ENCODE measurements around the gene MAGI3. TPM values are rescaled to one million over a fixed set of nuclear protein-coding genes. Genes with fewer than 3 reads are reported as not detected.

Gene MAGI3
- total RNA-seq, 3 donors from 2014 or later (not counting 1 experiment from before 2014, with no cell fraction given) = 0.61 to 1.6 (median 0.66) TPM

DNA sequence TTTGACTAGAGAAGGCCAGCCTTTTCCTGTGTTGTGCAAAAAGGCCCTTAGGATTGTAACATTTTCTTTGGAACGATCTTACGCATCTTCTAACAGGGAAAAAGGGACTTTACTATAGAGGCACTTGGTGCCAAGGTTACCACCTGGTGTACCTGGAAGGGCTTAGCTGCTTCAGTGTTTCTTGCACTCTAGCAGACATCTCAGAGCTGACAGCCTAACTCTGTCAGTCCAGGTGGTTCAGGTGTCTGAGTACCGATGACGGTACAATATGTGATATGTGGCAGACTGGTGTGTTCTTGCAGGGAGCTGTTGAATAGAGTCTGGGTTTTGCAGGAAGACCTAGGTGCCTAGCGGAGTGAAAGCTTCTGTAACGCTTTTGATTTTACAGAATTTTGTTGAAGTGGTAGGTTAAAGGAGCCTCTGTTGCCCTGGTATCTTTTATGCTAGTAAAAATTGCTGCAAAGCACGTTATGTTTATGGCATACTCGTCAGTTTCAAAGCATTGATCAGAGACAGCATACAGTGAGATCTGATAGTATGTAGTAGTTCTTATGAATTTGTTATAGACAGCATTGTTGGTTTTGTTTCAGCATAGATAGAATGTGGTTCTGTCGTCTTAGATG is 1.4 kb downstream of the MAGI3 start:
- Mint-ChIP-seq H3K36me3 (no peaks in the 10 kb centered on the region), H3K4me3 (peak overlapping the region; percentile 85), H3K9me3 (no peaks in the 10 kb centered on the region), H3K27me3 (ENCODE audit: low read depth in 2 of 2) (peaks cover 16 to 49% of the 10 kb centered on the region in 2 donors), H3K4me1 (peaks cover 20 to 27% of the 10 kb centered on the region in 2 donors), H3K27ac (no peak overlapping the region)
- TF ChIP-seq, protein P1, sequence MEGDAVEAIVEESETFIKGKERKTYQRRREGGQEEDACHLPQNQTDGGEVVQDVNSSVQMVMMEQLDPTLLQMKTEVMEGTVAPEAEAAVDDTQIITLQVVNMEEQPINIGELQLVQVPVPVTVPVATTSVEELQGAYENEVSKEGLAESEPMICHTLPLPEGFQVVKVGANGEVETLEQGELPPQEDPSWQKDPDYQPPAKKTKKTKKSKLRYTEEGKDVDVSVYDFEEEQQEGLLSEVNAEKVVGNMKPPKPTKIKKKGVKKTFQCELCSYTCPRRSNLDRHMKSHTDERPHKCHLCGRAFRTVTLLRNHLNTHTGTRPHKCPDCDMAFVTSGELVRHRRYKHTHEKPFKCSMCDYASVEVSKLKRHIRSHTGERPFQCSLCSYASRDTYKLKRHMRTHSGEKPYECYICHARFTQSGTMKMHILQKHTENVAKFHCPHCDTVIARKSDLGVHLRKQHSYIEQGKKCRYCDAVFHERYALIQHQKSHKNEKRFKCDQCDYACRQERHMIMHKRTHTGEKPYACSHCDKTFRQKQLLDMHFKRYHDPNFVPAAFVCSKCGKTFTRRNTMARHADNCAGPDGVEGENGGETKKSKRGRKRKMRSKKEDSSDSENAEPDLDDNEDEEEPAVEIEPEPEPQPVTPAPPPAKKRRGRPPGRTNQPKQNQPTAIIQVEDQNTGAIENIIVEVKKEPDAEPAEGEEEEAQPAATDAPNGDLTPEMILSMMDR (IDR thresholded peaks at IDR 0.05) = no peak
- 39% methylated on average over 9 of the region's 9 CpGs for WGBS (ENCODE audit: insufficient coverage)
- intact Hi-C loops (cut with micrococcal nuclease) = no loop called here
- Histone ChIP-seq H3K4me3 (ENCODE audit: low read length) (peak overlapping the region; percentile 45), H3K9me3 (ENCODE audit: control insufficient read depth, insufficient read depth, low read length) (no peaks in the 10 kb centered on the region), H3K27me3 (ENCODE audit: control insufficient read depth, insufficient read depth, low read length) (peaks cover 34% of the 10 kb centered on the region), H3K27ac (ENCODE audit: low read length) (no peak overlapping the region), H3K4me1 (ENCODE audit: control insufficient read depth, insufficient read depth, low read length) (peaks cover 16% of the 10 kb centered on the region), H3K36me3 (ENCODE audit: control insufficient read depth, insufficient read depth, low read length) (no peaks in the 10 kb centered on the region)
- DNase-seq = peak in 1 of 2 donors; percentile 55
- no peak for ATAC-seq

DNA sequence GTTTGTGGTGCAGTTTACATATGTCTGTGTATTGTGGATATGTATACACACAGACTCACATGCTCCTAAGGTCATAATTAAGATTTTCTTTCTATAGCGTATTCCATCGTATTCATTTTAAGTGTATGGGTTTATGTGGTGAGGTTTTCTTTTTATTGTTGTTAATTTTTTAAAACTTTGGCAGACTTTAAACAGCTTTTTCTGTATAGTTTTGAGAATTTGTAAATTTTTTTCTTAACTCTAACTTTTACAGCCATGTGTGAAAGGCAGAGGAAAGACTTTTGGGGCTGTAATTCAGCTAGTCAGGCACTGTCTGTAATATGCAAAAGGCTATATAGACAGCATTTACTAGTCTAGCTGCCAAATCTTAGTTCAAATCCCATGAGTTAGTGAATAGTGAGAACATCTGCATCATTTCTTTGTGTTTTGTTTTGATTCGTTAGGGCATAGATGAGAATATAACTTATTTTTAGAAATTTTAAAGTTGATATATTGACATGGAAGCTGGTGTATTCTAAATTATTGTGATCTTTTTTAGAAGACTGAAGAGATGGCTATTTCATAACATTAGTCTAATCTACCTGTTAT is 2.3 kb downstream of the MAGI3 start:
- H3K4me3 Mint-ChIP-seq = peak overlapping the region; percentile 25
- H3K9me3 Mint-ChIP-seq = no peaks in the 10 kb centered on the region
- no peak overlapping the region for H3K27ac Mint-ChIP-seq
- no peak for DNase-seq
- H3K36me3 Mint-ChIP-seq = no peaks in the 10 kb centered on the region
- no peak overlapping the region for H3K4me3 ChIP-seq (ENCODE audit: low read length)
- intact Hi-C loops (cut with micrococcal nuclease) = no loop called here
- H3K27ac ChIP-seq (ENCODE audit: low read length) = no peak overlapping the region
- peaks cover 41% of the 10 kb centered on the region for H3K27me3 ChIP-seq (ENCODE audit: control insufficient read depth, insufficient read depth, low read length)
- ATAC-seq = no peak
- TF ChIP-seq, protein P1 (IDR thresholded peaks at IDR 0.05) = no peak
- WGBS (ENCODE audit: insufficient coverage) = no CpG with 5 or more reads among the region's 3 CpGs
- H3K36me3 ChIP-seq (ENCODE audit: control insufficient read depth, insufficient read depth, low read length) = no peaks in the 10 kb centered on the region
- no peaks in the 10 kb centered on the region for H3K9me3 ChIP-seq (ENCODE audit: control insufficient read depth, insufficient read depth, low read length)
- peaks cover 20 to 27% of the 10 kb centered on the region in 2 donors for H3K4me1 Mint-ChIP-seq
- peaks cover 20 to 49% of the 10 kb centered on the region in 2 donors for H3K27me3 Mint-ChIP-seq (ENCODE audit: low read depth in 2 of 2)
- peaks cover 16% of the 10 kb centered on the region for H3K4me1 ChIP-seq (ENCODE audit: control insufficient read depth, insufficient read depth, low read length)

DNA sequence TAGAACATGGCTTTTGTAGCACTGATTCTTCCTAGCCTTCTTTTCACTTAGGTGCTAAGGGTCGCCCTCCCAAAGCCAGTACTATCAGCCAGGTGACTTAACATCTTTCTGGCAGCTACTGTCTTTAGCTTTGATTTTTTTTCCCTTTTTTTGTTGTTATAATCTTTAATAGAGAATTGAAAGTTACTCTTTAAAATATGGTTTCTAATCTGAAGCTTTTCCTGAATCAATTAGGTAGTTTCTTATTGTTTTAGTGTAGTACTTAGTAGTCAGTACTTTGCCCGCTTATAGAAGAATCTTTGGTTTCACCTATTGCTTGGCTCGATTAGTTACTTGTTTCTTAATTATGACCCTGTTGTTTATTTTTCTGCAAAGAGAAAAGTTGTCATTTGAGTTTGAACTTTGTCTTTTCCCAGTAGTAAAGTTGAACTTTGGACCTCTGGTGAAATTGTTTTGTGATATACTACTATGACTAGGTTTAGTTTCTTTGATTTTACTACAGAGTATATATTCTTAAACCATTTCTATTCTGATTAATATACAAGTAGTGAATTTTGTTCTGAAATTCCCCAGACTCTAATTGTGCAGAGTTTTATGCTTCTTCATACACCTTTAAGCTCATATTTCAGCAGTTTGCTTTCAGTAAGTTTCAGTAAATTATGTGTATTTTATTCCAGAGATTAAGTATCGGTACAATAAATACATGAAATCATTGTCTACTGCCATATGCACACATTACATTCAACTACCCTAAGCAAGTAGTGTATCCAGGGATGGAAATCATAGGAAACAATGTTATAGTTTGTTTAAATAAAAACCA is 3.9 kb downstream of the MAGI3 start:
- H3K27me3 ChIP-seq (ENCODE audit: control insufficient read depth, insufficient read depth, low read length) = peaks cover 46% of the 10 kb centered on the region
- peaks cover 16% of the 10 kb centered on the region for H3K4me1 ChIP-seq (ENCODE audit: control insufficient read depth, insufficient read depth, low read length)
- Mint-ChIP-seq H3K27ac (no peak overlapping the region), H3K36me3 (no peaks in the 10 kb centered on the region), H3K9me3 (no peaks in the 10 kb centered on the region), H3K27me3 (ENCODE audit: low read depth in 2 of 2) (peaks cover 25 to 47% of the 10 kb centered on the region in 2 donors), H3K4me1 (peaks cover 14 to 21% of the 10 kb centered on the region in 2 donors), H3K4me3 (peak overlapping the region; percentile 5)
- no peaks in the 10 kb centered on the region for H3K9me3 ChIP-seq (ENCODE audit: control insufficient read depth, insufficient read depth, low read length)
- TF ChIP-seq, protein P1 (IDR thresholded peaks at IDR 0.05) = no peak
- H3K4me3 ChIP-seq (ENCODE audit: low read length) = no peak overlapping the region
- intact Hi-C loops (cut with micrococcal nuclease) = no loop called here
- WGBS (ENCODE audit: insufficient coverage) = 71% methylated on average over 3 of the region's 4 CpGs
- H3K36me3 ChIP-seq (ENCODE audit: control insufficient read depth, insufficient read depth, low read length) = no peaks in the 10 kb centered on the region
- ATAC-seq (no peak), DNase-seq (no peak)
- H3K27ac ChIP-seq (ENCODE audit: low read length) = no peak overlapping the region

Data from natural killer cell (primary cell).